Measurements from ENCODE around the gene GIT2.

DNA sequence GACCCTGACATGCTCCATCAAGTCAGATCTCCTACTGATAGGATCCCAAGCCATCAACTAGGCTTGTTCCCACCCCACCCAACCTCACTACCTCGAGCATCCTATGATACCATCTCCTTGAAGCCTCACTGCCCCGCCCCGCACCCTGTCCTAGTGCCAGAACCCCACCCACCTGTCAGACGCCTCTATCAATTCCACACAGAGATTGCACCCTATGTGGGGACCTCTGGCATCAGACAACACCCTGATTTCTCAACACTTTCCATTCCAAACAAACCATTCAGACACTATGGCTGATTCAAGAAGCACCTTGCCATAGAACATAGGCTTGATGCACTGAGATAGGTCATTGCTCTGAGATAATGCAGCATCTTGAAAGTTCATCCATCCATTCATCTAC is 112.7 kb downstream of the GIT2 start:
- no peak for TF ChIP-seq POLR2A (IDR thresholded peaks at IDR 0.05)
- TF ChIP-seq, protein P1, sequence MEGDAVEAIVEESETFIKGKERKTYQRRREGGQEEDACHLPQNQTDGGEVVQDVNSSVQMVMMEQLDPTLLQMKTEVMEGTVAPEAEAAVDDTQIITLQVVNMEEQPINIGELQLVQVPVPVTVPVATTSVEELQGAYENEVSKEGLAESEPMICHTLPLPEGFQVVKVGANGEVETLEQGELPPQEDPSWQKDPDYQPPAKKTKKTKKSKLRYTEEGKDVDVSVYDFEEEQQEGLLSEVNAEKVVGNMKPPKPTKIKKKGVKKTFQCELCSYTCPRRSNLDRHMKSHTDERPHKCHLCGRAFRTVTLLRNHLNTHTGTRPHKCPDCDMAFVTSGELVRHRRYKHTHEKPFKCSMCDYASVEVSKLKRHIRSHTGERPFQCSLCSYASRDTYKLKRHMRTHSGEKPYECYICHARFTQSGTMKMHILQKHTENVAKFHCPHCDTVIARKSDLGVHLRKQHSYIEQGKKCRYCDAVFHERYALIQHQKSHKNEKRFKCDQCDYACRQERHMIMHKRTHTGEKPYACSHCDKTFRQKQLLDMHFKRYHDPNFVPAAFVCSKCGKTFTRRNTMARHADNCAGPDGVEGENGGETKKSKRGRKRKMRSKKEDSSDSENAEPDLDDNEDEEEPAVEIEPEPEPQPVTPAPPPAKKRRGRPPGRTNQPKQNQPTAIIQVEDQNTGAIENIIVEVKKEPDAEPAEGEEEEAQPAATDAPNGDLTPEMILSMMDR (IDR thresholded peaks at IDR 0.05) = no peak

All from tibial nerve (tissue), 3 donors.